Measurements from ENCODE around the gene SLC15A2. TPM values are rescaled to one million over a fixed set of nuclear protein-coding genes. Genes with fewer than 3 reads are reported as not detected.

Gene SLC15A2
- total RNA-seq, 1 donor, result 6.7 TPM

GRCh38 chr3:121979246-121979645 is 85.0 kb downstream of the SLC15A2 start:
- DNase-seq (ENCODE audit: low read depth in 2 of 3, low spot score in 2 of 3), result no peak

GRCh38 chr3:121979734-121980449 is 85.7 kb downstream of the SLC15A2 start:
- no peak for DNase-seq (ENCODE audit: low read depth in 2 of 3, low spot score in 2 of 3)

GRCh38 chr3:121980450-121980796 is 86.2 kb downstream of the SLC15A2 start:
- DNase-seq (ENCODE audit: low read depth in 2 of 3, low spot score in 2 of 3), result no peak

- no peak for DNase-seq (ENCODE audit: low read depth in 2 of 3, low spot score in 2 of 3)
Observed at GRCh38 chr3:121981473-121981872, 87.3 kb downstream of the SLC15A2 start.

- DNase-seq (ENCODE audit: low read depth in 2 of 3, low spot score in 2 of 3), result no peak
Observed at GRCh38 chr3:121985846-121986245, 91.6 kb downstream of the SLC15A2 start.

- DNase-seq (ENCODE audit: low read depth in 2 of 3, low spot score in 2 of 3), result no peak
Observed at GRCh38 chr3:121988146-121988545, 93.9 kb downstream of the SLC15A2 start.

- peak in 1 of 3 donors; percentile 32 for DNase-seq (ENCODE audit: low read depth in 2 of 3, low spot score in 2 of 3)
Observed at GRCh38 chr3:121989943-121990342, 95.7 kb downstream of the SLC15A2 start.

- no peak for DNase-seq (ENCODE audit: low read depth in 2 of 3, low spot score in 2 of 3)
Observed at GRCh38 chr3:121992601-121993560, 98.7 kb downstream of the SLC15A2 start.

Other genes with a start within 250 kb of the SLC15A2 start
- 63.0 TPM for gene HCLS1, start 233.5 kb upstream of the SLC15A2 start, total RNA-seq
- gene GOLGB1, start 144.7 kb upstream of the SLC15A2 start, total RNA-seq, result 8.6 TPM
- 22.6 TPM for gene IQCB1, start 59.3 kb upstream of the SLC15A2 start, total RNA-seq
- 24.5 TPM for gene EAF2, start 59.2 kb upstream of the SLC15A2 start, total RNA-seq
- gene ILDR1, start 127.8 kb downstream of the SLC15A2 start, total RNA-seq, result 0.54 TPM
- gene CD86, start 161.0 kb downstream of the SLC15A2 start, total RNA-seq, result 0.27 TPM

Measured in hematopoietic multipotent progenitor cell (in vitro differentiated cells).